GM15510 (cell line): ENCODE data around the gene TLCD1.

ENCODE experiments used
- POLR2A ChIP-seq: IDR thresholded peaks from 3 replicates; pipeline ENCODE4 v1.6.1; 2011; ENCODE audit warnings: borderline replicate concordance; ENCODE audit not compliant: insufficient read length; ENCODE audit errors: extremely low read depth

Gene TLCD1

DNA sequence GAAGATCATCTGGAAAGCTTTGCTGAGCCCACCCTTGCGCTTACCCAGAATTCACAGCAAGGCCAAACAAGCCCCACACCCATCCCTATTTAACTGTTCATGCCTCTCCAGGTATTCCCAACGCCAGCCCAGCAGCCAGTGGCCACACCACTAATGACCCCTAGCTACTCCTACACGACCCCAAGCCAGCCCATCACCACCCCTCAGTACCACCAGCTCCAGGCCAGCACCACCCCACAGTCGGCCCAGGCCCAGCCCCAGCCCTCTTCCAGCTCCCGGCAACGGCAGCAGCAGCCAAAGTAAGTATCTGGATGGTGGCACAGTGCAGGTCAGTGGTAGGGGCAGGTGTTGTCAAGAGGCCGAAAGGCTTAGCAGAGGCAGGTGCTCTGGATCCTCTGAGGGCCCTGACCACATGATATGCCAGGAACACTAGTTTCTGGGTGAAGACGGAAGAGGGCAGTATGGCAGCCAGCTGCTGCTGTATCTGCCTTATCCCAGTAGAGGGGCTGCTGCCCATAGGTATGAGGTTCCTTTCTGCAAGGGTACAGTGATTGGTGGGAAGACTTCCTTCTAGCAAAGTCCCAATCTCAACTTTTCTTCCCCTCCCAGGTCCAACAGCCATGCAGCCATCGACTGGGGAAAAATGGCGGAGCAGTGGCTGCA, 25.1 kb downstream of the TLCD1 start:
- no peak for TF ChIP-seq POLR2A

DNA sequence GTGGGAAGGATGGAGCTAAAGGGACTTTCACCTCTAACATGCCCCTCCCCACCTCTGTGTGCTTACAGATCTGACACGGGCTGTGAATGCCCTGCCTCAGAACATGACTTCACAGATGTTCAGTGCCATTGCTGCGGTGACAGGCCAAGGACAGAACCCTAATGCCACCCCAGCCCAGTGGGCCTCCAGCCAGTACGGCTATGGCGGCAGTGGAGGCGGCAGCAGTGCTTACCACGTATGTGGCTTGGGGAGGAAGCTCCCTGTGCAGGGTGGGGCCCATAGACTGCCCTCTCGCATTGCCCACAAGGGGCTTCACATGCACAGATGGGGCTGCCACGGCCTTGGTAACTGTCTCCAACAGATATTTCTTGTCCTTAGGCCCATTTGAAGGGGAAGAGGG, 25.8 kb downstream of the TLCD1 start:
- no peak for TF ChIP-seq POLR2A

DNA sequence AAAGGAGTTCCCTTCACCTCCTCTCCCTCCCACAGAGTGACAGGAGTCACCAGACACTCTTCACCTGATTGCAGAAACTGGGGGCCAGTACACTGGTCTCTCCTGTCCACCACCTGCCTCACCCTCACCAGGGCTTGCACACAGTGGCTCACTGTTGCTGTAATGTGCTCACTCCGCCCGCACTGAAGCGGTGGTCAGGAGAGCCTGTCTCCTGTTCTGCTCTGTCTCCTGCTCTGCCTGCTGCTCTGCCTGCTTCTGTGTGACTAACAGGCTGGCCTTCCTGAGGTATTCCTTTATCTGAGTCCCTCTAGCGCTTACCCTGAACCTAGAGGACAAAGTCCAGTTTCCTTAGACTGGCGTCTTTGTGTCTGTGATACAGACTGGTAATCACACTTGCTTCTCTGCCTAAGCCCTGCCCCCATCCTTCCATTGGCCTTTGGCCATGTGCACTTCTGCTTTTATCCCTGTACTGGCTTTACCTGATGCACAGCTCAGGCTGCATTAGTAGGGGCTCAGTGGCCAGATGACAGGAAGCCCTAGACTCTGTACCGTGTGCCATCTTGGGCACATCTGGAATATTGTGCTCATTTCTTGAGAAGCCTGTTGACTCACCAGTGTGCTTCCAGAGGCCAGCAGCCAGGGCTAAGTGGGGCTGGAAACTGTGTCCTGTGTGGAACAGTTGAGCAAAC, 27.6 kb downstream of the TLCD1 start:
- no peak for TF ChIP-seq POLR2A

DNA sequence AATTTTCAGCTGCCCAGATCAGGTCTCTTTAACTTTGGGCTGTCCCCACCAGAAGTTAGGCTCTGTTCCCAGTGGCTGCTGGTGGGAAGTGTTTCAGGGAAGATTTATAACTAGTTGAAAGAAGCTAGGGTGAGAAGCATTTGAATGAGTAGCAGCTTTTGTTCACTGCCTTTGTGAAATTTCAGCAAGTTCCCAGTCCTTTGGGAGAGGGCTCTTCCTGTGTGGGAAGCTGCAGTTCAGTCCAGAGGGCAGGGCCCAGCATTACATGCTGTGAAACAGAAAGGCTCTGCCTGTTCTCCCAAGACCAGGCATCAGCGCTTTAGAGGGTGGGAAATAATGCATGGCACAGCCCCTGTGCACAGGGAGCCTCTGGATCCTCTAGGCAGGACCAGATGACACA, 32.2 kb downstream of the TLCD1 start:
- no peak for TF ChIP-seq POLR2A

DNA sequence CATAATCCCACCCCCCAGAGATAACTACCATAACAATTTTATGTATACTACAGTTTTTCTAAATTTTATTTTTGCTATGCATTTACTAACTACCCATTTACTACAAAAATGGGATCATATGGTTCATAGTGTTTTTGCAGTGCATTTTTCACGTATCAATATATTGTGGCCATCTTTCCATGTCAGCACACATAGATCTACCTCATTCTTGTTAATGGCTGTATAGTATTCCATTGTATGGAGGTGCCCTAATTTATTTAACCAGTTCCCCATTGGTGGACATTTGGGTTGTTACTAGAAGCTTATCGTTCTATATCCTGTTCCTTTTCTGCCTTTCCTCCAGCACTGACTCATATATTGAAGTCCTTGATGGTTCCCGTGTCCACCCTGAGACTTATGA, 37.0 kb downstream of the TLCD1 start:
- TF ChIP-seq POLR2A = no peak

DNA sequence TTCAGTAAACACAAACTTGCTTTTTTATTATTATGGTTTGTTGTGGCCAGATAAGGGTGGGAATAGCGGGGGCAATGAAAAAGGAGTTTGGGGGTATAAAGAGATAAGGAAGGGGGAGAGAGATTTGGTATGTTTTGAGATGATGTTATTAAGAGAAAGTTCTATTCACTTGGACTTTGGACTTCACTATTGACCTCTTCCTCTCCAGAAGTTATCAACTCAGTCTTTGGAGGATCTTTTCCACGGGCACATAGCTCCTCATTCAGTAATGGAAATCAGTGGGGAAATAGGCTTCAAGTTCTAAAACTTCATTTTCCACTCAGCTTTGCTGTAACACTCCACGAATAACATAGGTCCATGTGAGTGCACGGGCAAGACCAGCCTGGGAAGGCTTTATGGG, 37.6 kb downstream of the TLCD1 start:
- no peak for TF ChIP-seq POLR2A

DNA sequence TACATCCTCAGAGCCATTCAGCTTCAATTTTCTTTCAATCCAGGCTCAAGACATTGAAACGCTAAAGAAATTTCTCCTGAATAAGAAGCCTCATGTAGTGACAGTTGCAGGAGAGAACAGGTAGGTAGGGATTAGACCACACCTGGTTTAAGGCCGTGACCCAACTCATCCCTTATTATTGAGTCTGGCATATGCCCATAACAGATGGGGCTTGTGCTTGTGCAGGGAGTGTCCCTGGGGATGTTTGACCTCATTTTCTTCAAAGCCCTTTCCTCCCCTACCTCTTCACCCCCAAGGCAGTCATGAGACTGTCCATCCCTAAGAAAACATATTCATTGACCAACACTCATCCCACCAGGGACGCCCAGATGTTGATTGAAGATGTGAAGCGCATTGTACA, 39.7 kb downstream of the TLCD1 start:
- TF ChIP-seq POLR2A = no peak

DNA sequence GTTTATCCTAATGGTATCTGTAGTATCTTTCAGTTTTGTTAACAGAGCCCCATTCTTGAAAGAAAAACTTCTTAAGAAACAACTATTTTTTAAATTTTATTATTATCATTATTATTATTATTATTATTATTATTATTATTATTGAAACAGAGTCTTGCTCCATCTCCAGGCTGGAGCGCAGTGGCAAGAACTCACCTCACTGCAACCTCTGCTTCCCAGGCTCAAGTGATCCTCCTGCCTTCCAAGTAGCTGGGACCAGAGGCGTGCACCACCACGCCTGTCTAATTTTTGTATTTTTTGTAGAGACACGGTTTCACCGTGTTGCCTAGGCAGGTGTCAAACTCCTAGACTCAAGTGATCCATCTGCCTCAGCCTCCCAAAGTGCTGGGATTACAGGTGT, 40.7 kb downstream of the TLCD1 start:
- TF ChIP-seq POLR2A = no peak

DNA sequence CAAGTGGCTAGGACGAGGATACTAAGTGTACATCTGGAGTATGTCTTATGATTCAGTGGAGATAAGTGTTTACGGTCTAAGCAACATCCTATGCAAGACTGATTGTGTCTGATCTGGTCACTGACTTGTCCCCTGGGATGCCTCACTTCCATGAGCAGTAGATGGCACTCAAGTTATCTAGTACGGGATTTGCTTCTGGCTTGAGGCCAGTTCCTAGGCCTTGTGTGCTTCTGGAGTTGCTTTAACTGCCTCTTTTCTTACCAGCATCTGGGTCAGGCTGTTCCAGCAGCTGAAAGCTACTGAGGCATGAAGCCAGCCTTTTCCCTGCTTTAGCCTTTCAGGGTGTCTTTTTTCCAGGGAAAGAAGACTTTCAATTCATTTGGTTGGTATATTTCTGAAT, 41.1 kb downstream of the TLCD1 start:
- no peak for TF ChIP-seq POLR2A

DNA sequence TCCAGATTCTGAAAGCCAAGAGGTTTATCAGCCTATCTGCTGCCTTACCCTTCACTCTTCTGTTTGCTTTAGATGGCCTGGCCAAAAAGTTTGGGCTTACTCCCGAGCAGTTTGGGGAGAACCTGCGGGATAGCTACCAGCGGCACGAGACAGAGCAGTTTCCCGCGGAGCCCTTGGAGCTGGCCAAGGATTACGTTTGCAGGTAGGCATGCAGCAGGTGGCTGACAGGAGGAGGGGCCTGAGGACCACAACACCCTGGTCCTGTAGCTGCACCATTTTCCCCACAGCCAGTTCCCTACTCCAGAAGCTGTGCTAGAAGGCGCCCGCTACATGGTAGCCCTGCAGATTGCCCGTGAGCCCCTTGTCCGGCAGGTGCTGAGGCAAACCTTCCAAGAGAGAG, 43.4 kb downstream of the TLCD1 start:
- TF ChIP-seq POLR2A = no peak

DNA sequence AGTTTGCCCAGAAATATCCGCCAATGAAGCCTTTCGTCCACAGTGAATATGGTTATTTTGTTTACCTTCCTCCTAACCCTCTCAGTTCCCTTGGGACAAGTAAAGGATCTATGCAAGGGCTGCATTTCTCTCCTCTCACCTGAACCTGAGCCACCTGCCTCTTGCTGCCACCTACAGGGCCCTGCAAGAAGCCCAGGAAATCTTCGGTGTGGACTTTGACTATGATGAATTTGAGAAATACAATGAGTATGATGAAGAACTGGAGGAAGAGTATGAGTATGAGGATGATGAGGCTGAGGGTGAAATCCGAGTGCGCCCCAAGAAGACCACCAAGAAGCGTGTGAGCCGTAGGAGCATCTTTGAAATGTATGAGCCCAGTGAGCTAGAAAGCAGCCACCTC, 50.1 kb downstream of the TLCD1 start:
- no peak for TF ChIP-seq POLR2A

DNA sequence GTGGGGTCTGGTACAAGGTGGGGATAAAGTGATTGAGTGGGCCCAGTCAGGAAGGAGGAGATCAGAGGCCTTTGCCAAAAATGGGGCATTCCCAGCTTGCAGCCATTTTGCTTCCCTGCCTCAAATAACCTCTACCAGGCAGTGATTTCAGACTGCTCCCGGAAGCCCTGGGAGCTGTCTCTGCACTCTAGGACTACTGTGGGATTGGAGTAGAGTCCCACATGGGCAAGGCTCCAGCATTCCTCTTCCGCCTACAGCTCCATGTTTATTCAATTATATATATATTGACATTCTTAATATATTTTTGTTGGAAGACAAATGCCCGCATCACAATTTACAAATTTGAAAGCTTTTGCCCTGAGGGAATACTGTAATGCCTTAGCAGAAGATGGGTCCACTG, 50.5 kb downstream of the TLCD1 start:
- no peak for TF ChIP-seq POLR2A
